GM12872 (cell line): ENCODE measurements around the gene PLA1A.

ENCODE experiments used
- TF ChIP-seq, protein P1 (sequence below): IDR thresholded peaks from 3 replicates; pipeline ENCODE4 v1.5.1; 2011; ENCODE audit warnings: low read depth, mild to moderate bottlenecking, low read length, moderate library complexity; ENCODE audit not compliant: insufficient read depth

PLA1A gene

DNA sequence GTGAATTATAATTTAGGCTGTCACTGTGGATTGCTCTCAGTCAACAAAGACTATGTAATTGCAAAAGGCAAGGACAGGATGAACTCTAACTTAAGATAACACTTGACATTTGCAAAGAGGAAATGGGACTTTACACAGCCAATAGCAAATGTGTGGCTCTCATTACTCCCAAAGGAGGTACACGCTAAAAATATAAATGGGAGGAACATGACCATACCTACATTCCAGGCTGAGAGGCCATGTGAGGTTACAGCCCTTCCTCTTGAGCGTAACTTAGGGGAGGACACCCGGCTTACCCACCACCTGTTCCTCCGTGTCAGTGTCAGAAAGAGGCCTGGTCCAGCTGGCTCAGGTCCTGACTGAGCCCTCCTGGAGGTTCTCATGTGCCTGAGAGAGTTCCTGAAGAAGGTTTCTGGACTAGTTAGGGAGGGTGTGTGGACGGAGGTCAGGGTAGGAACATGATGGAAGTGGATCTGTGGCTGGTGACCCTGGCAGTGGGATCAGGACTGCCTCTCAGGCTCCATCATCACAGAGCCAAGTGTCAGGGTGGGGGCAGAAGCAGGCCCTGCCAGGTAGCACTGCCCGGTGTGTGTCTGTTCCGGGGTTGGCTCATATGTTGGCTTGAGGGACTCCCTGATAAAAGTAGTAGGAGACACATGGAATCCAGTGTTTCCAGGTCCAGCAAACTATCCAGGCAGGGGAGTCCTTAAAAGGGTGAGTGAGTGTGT is 54.8 kb downstream of the PLA1A start:
- TF ChIP-seq, protein P1, sequence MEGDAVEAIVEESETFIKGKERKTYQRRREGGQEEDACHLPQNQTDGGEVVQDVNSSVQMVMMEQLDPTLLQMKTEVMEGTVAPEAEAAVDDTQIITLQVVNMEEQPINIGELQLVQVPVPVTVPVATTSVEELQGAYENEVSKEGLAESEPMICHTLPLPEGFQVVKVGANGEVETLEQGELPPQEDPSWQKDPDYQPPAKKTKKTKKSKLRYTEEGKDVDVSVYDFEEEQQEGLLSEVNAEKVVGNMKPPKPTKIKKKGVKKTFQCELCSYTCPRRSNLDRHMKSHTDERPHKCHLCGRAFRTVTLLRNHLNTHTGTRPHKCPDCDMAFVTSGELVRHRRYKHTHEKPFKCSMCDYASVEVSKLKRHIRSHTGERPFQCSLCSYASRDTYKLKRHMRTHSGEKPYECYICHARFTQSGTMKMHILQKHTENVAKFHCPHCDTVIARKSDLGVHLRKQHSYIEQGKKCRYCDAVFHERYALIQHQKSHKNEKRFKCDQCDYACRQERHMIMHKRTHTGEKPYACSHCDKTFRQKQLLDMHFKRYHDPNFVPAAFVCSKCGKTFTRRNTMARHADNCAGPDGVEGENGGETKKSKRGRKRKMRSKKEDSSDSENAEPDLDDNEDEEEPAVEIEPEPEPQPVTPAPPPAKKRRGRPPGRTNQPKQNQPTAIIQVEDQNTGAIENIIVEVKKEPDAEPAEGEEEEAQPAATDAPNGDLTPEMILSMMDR = no peak

GRCh38 chr3:119653876-119654275 is 56.2 kb downstream of the PLA1A start:
- TF ChIP-seq, protein P1 = no peak

- TF ChIP-seq, protein P1 = no peak
Observed at GRCh38 chr3:119657887-119658702, 60.4 kb downstream of the PLA1A start.

DNA sequence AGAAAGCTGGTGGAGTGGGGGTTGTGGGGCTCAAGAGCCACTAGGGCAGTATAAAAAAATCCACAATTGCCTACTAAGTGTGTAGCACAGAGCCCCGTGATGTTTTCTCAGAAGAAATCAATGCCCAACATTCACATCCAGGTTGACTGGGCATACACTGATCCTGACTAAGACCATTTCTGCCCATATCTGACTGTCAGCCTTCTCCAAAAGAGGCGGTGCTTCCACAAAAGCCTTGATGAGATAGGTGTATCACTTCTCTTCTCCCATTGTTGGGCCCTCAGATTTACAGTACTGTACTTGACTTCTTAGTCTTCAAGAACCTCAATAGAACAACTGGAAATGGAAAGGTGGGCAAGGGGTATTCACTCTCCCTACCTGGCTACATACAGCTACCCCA is 61.3 kb downstream of the PLA1A start:
- TF ChIP-seq, protein P1 = no peak

DNA sequence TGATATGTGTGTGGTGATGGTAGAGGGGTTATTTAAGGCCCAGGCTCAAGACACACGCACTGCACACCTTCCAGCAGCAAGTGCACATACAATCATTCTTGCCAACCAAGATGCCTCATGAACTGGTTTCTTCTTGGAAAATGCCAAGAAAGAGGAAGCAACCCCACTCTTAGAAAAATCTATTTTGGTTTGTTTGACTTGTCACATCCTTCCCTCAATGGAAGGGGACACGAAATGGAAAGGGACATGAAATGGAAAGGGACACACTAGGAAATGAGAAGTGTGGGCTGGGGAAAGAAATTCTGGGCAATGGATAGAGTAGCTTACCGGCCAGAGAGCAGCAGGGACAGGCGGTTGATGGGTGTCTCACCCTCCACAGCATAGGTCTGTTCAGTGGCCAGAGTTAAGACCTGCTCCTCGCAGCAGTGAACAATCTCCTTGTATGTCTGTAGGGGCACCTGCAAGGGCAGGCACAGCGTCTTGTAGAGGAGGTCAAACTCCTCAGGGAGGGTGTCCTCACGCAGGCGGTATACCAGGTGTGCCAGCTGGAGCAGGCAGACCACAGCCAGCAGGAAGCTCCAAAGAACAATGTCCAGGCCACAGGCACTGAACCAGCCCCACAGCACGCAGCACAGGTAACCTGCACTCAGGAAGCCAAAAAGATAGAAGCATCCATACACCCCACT is 62.1 kb downstream of the PLA1A start:
- TF ChIP-seq, protein P1 = no peak

GRCh38 chr3:119660474-119661440 is 63.1 kb downstream of the PLA1A start, which contains the start of gene POPDC2:
Gene POPDC2 (minus strand): TSS chr3:119660589. CDS start chr3:119660423, 166 bp downstream.
- TF ChIP-seq, protein P1 = no peak
